Thoracic aorta (tissue), 2 donors: ENCODE measurements around the gene SPOCK2. TPM values are rescaled to one million over a fixed set of nuclear protein-coding genes. Genes with fewer than 3 reads are reported as not detected.

Experiments
- ATAC-seq: fragments of 150-250 bp; one replicate; pipeline ENCODE4 v1.8.0; 2017; ENCODE audit warnings: low read depth; ENCODE audit not compliant: insufficient number of reproducible peaks, low FRiP score
- DNase-seq: peaks from one replicate; pipeline ENCODE4 v3.0.0-alpha.2; 2020; ENCODE audit warnings: low spot score
- H3K27ac ChIP-seq, 2 donors: fragments of 200-600 bp; sonication (generic); 1 replicate in 1 of 2; 2 replicates in 1 of 2; pipeline ENCODE4 v1.5.1; 2016; ENCODE audit warnings: mild to moderate bottlenecking in 2 of 2, moderate library complexity in 2 of 2
- H3K27me3 ChIP-seq: fragments of 200-600 bp; sonication (generic); replicated peaks from 2 replicates; pipeline ENCODE4 v1.6.0; 2016; ENCODE audit warnings: mild to moderate bottlenecking; ENCODE audit not compliant: insufficient read depth
- H3K36me3 ChIP-seq: fragments of 200-600 bp; sonication (generic); one replicate; pipeline ENCODE4 v1.5.1; 2016
- H3K4me1 ChIP-seq, 2 donors: fragments of 200-600 bp; sonication (generic); 1 replicate in 1 of 2; 2 replicates in 1 of 2; pipeline versions ENCODE4 v1.5.1 to v1.6.0; 2016; ENCODE audit warnings: low read depth in 2 of 2, mild to moderate bottlenecking in 1 of 2; ENCODE audit not compliant: control insufficient read depth in 1 of 2
- H3K4me3 ChIP-seq: fragments of 200-600 bp; sonication (generic); 2 replicates; pipeline ENCODE4 v1.5.1; 2016; ENCODE audit warnings: mild to moderate bottlenecking
- H3K9me3 ChIP-seq: fragments of 200-600 bp; sonication (generic); 2 replicates; pipeline ENCODE4 v1.5.1; 2016
- CTCF ChIP-seq: fragments of 200-600 bp; sonication (generic); IDR thresholded peaks from one replicate; pipeline ENCODE4 v1.5.1; 2019; ENCODE audit warnings: antibody characterized with exemption
- total RNA-seq, 2 donors: library from RNA; depleted of rRNA; stranded (reverse); fragments of >200 nt; gene quantifications; one replicate each; pipeline versions ENCODE4 v1.1.0 to v1.2.3, GENCODE V29; 2016

Gene SPOCK2
- total RNA-seq, 2 donors from 2014 or later, result 3.5 to 13.8 TPM

GRCh38 chr10:72092171-72092924 is 4.0 kb upstream of the SPOCK2 start:
- ATAC-seq (no peak), DNase-seq (no peak)
- Histone ChIP-seq H3K27ac (no peak overlapping the region), H3K27me3 (peaks cover 11% of the 10 kb centered on the region), H3K9me3 (no peaks in the 10 kb centered on the region), H3K4me1 (peaks cover 10 to 19% of the 10 kb centered on the region in 2 donors), H3K4me3 (no peak overlapping the region), H3K36me3 (peaks cover 4% of the 10 kb centered on the region)
- no peak for TF ChIP-seq CTCF

- Histone ChIP-seq H3K27me3 (peaks cover 13% of the 10 kb centered on the region), H3K36me3 (no peaks in the 10 kb centered on the region), H3K4me3 (no peak overlapping the region), H3K27ac (no peak overlapping the region), H3K9me3 (no peaks in the 10 kb centered on the region), H3K4me1 (peaks cover 11 to 18% of the 10 kb centered on the region in 2 donors)
- ATAC-seq (no peak), DNase-seq (no peak)
- no peak for TF ChIP-seq CTCF
These were observed 2.0 kb upstream of the SPOCK2 start for GRCh38 chr10:72090326-72090725.

DNA sequence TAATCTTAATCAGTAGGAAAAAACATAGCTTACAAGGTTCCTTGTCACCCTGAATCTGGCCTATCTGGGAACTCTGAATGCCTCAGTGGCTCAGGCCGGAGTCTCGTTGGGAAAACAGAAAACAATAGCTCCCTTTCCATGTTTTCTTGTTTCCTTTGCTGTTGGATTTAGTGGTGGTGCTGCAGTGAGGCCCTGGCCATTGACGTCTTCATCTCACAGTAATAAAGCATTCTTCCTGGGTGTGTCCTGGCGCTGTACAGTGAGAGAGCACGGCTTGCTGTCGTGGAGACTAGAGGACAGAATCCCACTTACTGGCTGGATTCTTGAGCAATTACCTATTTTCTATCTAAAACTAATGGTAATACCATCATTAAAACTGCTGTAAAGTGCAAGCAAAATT is 1.3 kb upstream of the SPOCK2 start:
- peaks cover 13% of the 10 kb centered on the region for H3K27me3 ChIP-seq
- no peaks in the 10 kb centered on the region for H3K36me3 ChIP-seq
- H3K4me3 ChIP-seq, result no peak overlapping the region
- DNase-seq, result no peak
- no peak overlapping the region for H3K27ac ChIP-seq
- ATAC-seq, result no peak
- H3K9me3 ChIP-seq, result no peaks in the 10 kb centered on the region
- H3K4me1 ChIP-seq, result peaks cover 11 to 18% of the 10 kb centered on the region in 2 donors
- TF ChIP-seq CTCF, result no peak

GRCh38 chr10:72088889-72089575 is 681 bp upstream of the SPOCK2 start:
- Histone ChIP-seq H3K4me3 (peak overlapping the region; percentile 63), H3K9me3 (no peaks in the 10 kb centered on the region), H3K27ac (no peak overlapping the region), H3K4me1 (peaks cover 11 to 18% of the 10 kb centered on the region in 2 donors), H3K36me3 (no peaks in the 10 kb centered on the region), H3K27me3 (peaks cover 13% of the 10 kb centered on the region)
- no peak for TF ChIP-seq CTCF
- no peak for DNase-seq
- ATAC-seq, result no peak

DNA sequence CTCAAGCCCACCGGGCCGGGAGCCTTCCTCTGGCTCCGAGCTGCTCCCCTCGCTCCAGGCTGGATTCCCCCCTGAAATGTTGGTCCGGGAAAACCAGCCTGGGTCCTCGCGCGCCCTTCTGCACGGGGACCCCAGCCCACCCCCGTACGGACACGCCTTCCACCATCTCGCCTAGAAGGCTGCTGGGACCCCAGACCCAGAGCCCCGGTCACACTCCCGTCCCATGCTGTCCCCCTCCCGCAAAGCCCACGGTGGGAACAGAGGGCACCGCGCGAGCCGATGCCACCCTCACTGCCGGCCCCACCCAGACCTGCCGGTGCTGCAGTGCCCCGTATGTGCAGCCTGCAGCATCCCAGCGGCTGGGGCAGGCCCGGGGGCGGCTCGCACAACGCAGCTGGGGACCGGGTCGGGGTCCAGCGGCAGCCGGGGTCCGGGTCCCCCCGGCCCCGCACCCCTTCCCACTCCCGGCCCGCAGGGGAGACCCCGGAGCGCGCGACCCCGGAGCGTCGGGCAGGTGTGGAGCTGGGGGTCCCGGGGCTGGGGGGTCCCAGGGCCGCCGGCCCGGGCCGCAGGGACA is 871 bp downstream of the SPOCK2 start:
- H3K4me1 ChIP-seq, result peaks cover 11 to 18% of the 10 kb centered on the region in 2 donors
- no peaks in the 10 kb centered on the region for H3K9me3 ChIP-seq
- H3K4me3 ChIP-seq, result peak overlapping the region; percentile 63
- DNase-seq, result no peak
- H3K36me3 ChIP-seq, result no peaks in the 10 kb centered on the region
- TF ChIP-seq CTCF, result no peak
- no peak for ATAC-seq
- H3K27me3 ChIP-seq, result peaks cover 13% of the 10 kb centered on the region
- no peak overlapping the region for H3K27ac ChIP-seq
